ENCODE results near the gene VEGFC.

The VEGFC gene, protein sequence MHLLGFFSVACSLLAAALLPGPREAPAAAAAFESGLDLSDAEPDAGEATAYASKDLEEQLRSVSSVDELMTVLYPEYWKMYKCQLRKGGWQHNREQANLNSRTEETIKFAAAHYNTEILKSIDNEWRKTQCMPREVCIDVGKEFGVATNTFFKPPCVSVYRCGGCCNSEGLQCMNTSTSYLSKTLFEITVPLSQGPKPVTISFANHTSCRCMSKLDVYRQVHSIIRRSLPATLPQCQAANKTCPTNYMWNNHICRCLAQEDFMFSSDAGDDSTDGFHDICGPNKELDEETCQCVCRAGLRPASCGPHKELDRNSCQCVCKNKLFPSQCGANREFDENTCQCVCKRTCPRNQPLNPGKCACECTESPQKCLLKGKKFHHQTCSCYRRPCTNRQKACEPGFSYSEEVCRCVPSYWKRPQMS

DNA sequence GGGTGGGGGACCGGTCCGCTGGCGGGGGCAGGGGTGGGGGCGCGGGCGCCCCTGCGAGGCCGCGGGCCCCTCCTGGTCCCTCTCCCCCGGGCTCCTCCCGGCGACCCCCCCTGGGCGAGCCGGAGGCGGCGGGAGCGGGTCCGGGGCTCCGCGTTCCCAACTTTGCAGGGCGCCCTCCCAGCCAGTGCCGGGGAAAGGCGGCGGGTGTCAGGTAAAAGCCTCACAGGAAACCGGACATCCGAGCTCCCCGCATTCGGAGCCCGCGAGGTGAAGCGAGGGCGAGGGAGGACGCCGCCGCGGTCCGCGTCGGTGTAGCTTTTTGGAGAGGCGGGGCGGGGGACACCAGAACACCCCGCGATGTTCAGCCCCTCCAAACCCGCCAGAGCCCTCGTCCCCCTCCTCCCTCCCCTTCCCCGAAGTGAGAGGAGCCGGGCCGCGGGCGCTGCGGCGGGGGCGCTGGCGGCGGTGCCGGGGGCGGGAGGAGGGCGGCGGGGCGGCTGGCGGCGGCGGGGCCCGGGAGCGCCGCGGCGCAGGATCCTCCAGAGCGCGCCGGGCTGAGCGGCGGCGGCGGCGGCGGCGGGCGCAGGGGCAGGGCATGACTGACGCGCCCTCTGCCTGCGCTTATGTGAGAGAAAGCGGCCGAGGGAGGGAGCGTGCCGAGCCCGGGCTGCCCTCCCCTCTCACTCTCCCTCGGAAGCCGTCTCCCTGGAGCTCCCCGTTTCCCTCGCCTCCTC is at the start of gene VEGFC:
TSS of gene VEGFC (minus strand) at position 597 of the 734 bp plus-strand sequence. CDS start 611 bp downstream, outside the sequence.
- peak; percentile 32 for DNase-seq

DNA sequence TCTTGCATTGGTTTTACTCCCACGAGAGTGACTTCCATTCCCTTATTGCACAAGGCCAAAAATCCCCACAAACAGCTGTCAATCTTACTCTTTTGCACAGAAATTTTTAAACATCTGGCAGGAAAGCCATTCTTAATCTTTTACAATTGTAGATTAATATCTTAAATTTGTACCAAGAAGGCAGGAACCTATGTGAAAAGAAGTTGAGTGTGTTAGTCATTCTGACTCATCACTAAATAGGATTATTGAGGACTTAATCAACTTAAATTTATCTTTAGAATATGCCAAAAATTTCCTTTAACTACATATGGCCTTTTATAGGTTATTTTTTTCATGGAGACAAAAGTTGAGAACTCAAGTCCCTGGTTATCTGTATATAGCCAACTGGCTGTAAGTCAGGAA is 49.0 kb upstream of the VEGFC start:
- DNase-seq: no peak

DNA sequence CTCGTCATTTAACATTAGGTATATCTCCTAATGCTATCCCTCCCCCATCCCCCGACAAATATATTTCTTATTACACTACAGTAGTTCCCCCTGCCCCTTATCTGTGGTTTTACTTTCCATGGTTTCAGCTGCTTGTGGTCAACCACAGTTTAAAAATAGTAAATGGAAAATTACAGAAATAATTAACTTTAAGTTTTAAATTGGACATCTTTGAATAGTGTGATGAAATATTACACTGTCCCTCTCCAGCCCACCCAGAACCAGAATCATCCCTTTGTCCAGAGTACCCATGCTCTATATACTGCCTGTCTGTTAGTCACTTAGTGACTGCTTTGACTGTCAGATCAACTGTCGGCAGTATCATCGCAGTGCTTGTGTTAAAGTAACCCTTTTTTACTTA is 47.4 kb upstream of the VEGFC start:
- no peak for DNase-seq

DNA sequence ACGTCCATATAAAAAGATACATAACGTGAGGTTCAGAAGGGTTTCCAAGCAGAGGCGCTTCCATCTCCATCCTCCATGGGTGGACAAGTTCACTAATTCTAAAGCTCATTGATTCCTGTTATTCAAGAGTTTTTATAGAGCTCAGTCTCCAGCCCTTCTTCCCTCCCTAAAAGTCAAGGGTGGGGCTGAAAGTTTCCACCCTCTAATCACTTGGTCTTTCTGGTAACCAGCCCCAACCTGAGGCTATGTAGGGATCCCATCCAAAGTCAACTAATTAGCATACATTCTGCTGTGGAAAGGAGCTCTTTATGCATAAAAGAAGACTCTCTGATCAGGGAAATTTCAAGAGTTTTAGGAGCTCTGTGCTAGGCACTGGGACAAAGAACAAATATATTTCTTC is 46.9 kb upstream of the VEGFC start:
- no peak for DNase-seq

DNA sequence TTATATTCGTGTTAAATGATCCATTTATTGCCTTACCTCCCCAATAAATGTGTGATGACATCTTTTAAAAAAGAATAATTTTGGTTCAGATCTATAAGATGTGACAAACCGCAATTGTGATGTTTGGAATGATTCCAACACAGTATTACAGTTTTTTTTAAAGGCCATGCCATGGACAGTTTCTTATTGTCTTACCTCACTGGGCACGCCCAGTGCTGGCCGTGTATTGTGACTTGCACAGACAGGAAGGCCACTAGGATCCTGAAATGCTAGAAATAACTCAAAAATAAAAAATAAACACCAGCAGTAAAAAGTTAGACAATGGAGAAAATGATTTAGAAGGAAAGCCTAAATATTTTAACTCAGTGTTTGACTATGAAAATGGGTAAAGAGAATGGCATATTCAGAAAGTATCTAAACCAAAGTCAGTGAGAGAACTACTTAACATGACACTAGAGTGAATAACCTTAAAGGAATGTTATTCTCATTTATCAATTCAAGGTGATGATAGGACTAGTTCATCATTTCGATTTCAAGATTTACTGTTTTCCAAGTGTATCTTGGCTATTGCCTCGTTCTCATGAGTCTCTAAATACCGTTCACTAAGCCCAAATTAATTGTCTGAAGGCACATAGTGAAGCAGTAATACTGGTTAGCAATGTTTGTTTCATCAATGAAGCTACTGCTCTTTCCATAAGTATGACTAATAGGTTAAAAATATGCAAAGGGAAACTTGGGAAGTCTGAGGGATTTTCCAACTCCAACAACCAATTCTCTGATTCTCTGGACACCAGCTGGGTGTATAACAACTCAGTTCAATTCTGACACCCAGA is 46.1 kb upstream of the VEGFC start:
- no peak for DNase-seq

DNA sequence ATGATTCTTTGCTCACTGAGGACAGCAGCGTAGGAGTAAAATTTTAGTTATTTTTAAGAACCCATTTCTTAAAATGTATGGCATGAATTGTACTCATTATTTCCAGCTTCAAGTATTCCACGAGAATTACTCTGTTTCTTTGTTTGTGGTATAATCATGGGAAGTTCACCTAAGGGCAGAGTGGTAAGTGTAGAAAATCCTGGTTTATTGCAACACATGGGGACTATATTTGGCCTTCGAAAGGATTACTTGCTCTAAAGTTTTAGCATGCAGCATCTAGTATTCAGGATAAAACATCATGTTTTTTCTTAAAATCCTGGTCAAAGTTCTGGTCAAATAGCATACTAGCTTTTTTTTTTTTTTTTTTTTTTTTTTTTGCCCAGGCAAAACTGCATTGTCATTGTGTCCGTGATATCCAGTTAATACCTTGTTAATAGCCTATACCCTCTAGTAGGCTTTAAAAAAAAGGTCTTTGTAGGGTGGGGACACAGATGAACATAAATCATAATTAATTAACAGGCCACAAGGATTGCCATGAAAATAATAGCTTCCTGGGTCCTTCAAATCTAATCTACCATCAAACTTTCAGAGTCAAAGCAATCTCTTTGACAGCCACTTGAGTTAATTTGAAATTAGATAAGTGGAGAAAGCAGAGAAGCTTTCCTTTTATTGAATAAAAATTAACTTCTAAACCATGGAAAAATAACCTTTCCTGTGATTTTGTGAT is 44.6 kb upstream of the VEGFC start:
- no peak for DNase-seq

DNA sequence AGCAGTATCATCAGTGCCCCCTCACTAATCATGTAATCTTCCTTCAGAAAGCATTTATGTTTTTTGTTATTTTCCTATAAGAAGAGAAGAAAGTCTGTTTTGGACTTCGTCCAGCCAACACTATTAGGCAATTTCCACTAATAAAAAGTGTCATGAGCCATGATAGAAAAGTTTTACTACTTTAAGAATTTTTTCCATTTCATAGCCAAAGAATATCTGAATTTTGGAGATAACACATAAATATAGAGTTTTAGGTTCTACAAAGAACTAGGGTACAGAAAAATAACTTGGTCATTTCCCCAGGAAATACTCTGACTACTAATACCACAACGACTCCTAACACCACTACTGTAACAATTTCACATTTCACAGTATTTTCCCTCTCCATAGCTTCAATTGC is 41.8 kb upstream of the VEGFC start:
- DNase-seq: no peak

DNA sequence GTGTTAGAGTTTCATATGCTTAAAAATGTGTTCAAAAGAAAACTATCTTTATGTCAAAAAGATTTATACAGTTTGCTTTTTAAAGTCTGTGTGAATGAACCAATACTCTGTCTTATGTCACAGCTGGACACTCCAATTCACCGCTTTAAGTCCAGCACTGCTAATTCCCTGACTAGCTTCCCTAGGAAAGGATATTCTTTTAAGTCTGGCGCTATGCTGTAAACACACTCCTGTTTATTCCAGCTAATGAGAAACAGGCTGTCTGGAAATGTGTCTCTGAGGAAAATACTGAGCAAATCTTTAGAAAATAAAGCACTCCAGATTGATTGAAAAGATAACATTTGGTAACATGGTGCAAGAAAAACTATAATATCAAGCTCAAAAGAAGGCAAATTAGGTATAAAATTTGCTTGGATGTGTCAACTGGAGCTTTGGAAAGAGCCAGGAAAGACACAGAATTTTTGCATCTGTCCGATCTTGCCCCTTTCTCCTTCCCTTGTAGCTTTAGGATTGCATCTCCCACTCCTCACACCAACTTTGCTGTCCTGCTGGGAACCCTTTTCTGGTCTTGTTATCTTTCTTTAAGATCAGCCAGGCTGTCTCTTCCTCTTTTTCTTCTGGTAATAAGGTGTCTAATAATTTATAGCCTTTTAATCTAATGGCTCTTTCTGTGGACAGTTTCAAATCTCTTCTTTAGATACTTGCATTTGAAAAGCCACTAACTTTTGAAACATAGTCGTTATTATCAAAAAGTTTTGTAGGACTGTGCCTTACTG is 40.9 kb upstream of the VEGFC start:
- DNase-seq: no peak

DNA sequence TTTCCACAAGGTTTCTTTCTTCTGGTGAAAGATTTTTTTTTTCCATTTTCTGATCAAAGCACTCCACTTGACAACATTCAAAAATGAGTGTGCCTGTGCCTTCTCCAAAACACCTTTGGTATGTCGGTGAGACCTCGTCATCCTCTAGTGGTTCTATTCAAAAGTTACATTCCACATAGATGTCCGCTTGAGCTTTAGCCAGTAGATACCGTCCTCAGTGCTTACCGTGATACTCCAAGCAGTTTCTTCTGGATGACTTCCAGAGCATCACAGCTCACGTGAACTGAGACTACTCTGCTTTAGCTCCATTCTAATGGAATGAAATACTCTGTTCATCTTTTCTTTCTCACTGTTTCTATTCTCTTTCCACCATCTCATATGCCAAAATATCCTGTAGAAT is 38.2 kb upstream of the VEGFC start:
- no peak for DNase-seq

DNA sequence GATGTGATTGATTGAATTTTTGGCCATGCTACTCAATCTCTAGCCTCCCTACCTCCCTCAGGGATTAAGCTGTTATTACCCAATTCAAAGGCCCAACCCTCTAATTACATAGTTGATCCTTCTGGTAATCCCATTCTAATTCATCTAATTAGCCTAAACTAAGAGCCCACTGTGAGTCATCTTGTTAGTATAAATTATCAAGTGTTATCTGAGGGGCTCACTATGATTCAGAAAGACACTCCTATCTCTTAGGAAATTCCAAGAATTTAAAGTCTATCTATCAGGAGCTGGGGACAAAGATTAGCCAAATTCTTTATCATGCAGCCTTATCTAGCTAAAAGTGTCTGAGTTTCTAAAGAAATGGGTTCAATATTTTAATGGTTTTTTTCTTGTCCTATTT is 32.9 kb upstream of the VEGFC start:
- DNase-seq: no peak

DNA sequence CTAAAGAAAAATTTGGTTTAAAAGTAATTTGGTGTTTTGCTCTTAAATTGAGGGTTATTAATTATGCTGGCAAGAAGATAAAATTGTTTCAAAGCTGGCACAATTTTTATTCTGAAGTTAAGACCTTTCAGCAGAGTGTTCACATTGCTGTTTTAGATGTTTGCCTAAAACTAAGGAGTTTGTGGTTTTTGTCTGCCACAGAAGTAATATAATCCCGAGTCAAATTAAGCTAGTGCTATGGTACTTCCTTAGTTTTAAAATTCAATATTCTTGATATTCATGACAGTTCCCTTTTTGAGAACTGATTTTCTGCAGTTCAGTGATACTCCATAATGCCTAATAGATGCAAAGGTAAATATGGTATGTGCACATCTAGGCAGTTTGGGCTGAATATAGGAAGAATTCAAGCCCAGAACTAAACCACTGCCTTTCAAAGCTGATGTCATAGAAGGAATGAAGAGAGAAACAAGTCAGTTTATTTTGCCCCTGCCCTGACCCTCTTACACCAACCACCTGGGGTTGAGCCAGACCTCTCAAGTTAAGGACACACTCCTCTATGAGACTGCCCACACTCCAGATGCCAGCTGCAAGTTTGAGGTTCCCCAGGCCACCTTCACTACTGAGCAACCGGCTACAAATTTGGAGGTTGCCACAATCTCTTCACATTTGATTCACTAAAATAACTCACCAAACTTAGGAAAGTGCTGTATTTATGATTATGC is 32.1 kb upstream of the VEGFC start:
- no peak for DNase-seq

DNA sequence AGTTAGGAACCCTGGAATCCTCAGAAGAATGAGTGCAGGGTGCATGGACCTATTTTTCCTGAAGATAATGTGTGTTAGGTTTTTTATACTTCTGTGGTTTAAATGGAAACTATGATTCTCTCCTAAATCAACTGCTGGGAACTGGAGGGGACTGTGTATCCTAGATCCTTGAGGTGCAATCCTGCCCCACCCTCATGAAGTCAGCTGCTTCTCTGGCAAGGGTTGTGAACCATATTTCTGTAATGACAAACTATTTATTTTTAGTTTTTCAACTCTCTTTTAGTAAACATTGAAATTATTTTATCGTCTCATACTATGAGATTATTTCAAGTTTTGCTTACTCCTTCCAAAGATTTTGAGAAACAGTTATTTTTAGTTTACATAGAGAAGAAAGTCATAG is 25.8 kb upstream of the VEGFC start:
- no peak for DNase-seq

DNA sequence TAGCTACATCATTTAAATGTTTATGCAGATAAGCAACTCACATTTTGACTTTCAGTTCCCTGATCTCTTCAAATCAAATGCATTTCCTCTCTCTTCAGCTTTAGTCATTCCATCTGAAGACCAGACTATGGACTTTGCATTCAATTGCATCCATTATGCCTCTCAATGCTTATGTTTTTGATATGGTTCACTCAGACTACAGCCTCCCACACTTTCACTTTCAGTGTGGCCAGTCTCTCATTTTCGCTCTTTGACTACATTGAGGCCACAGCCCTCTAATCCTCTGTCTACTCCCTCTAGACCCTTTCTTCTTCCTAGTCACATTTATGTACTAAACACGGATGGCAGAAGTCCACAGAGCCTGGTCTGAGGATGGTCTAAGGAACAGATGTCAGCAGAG is 24.5 kb upstream of the VEGFC start:
- DNase-seq: no peak

DNA sequence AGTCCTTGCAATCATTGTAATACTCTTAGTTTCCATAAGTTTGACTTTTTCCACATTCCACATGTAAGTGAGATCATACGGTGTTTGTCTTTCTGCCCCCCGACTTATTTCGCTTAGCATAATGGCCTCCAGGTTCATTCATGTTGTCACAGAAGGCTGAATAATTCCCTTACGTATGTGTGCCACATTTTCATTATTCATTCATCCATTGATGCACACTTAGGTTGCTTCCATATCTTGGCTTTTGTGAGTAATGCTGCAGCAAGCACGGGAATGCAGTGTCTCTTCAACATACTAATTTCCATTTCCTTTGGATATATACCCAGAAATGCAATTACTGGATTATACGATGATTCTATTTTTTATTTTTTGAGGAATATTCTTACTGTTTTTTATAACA is 22.0 kb upstream of the VEGFC start:
- no peak for DNase-seq

DNA sequence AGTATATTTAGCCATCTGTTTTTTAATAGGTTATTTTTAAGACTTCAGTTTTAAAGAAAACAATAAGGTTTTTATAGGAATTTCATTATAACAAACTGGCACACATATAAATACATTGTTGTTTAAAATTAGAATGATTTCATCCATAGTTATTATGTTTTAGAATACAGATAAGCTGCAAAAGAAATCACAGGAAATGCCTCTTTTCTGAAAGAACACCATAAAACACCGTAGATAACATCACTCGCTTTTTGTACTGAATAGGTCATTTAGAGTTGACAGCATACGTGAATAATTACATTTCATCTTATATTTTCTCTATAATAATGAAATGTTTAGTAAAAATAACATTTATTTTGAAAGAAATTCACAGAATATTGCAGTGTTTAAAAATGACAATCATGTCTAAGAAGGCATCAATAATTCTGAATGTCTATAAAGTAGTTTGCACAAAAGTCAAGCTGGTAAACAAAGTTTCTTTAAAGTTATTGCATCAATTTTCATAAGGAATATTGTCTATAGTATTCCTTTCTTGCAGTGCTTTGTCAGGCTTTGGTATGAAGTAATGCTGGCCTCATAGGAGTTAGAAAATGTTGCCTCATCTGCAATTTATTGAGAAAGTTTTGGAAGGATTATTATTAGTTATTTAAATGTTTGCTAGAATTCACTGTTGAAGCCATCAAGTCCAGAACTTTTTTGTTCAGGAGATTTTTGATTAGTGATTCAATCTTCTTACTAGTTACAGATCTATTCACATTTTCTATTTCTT is 17.9 kb upstream of the VEGFC start:
- DNase-seq: no peak

DNA sequence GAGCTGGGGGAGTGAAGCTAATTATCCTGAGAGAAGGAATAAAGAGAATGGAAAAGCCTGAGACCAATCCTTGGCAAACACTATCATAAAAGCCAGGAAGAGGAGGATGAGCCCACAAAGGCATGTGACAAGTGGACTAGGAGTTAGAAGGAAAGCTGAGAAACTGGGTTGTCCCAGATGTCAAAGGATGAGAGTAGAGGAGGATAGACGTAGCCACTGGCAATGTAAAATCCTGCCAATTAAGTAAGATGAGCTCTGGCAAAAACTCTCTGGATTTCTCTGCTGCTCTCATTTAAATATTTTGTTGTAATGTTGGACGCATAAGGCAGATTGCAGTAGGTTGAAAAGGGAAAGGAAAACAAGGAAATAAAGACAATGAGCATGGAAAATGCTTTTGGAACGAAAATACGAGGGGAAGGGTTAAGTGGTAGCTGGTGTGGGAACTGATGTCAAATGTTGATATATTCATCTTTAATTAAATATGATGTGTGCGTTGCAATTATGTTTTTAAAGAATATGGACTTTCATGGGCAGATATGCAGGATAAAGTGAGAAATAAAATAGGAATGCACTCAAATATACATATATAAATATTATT is 14.2 kb upstream of the VEGFC start:
- no peak for DNase-seq

DNA sequence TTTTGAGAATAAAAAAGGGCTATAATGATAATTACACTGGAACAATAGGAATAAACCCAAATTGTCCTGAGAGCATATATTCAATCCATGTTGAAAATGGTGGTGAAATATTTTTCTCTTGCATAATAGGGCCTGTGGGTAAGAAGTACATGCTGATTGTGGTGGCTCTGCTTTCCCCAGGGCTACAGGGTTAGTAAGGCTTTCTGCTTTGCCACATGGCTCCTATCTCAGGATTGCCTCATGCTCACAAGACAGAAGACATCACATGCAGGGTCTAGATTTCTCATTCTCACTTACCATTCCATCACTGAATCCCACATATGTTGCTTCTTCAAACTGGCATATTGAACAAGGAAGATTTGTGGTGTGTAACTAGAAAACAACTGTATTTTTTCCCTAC is 12.4 kb upstream of the VEGFC start:
- DNase-seq: no peak

DNA sequence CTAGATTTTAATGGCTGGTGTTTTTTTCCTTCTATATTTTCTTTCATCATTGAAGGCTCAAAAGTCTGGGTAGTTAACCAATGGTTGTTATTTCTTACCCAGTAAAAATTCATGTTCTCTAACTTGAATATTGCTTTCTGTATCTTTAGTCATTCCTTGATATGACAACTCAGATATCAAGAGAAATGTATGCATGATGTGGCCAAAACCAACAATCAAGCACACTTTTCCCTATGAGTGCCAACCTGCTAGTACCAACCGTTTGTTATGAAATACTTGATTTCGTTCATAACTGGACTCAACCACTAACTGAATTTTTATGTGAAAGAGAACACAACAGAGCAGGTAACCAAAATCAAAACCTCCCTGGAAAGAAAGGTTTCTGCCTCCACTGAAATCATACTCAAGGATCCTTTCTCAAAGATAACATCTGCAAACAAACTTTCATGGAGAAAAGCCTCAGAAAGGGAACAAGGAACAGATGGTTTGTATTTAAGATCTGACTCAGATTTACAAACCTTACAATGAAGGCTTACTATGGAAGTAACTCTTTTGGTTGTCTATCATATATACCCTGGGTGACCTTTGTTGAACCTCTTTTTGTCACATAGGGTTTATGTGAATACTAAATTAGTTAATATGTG is 8.3 kb upstream of the VEGFC start:
- DNase-seq: no peak

DNA sequence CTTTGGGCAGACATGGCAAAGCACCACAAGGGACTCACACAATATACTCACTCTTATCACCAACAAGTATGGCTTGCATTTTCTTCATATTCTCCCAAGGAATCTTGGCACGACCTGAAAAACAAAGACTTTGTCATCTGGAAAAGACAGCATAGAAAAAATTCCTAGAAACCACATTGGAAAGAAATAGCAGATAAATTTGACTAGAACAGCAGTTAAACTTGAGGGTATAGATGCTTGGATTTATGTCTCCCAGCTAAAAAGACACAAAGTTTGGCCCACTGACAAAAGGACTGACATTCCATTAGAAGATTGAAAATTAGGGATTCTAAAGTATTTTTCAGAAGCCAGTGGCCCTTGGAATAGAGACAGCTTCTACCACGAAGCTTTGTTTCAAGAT is 6.9 kb upstream of the VEGFC start:
- no peak for DNase-seq

DNA sequence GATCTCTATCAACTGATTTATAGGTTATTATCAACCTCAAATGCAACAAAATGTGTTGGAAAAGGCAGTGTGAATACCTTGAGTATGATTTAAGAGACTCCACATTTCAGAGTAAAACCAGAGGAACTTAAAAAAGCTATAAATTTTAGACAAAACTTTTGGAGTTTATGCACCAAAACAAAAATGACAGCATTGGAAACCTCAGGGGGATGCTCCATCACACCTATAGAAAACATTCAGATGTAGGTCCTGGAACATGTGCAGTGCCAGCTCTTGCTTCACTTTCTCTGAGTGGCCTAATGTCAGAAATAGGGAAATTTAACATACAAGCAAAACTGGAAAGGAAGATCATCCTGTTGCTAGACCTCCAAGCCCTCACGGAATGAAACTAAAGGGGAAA is 5.8 kb upstream of the VEGFC start:
- DNase-seq: no peak

All from midbrain (tissue), 1 donor.